HG02852 (cell line): ENCODE measurements around the gene TAF7L.

Experiments
- ATAC-seq: cut with Tn5 transposase; IDR thresholded peaks from one replicate; pipeline ENCODE4 v1.9.1; 2021; ENCODE audit warnings: mild to moderate bottlenecking, moderate library complexity; ENCODE audit not compliant: unreplicated experiment

The TAF7L gene

DNA sequence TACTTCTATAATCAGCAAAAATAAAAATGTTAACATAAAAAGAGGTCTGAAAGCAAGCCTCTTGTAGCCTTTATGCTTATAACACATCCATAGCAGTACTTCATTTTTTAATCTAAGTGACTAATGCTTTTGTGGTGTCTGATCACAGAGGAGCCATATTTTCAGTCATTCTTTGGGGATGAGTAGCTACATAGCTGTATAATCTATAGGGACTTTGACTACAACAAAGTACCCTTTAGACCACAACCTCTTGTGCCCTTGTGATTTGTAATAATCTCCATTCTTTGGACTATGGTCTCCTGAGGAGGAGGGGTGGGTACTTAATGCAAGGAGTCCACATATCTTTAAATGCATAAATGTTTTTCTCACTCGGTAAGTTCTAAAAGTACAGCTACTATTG, 62.0 kb downstream of the TAF7L start:
- ATAC-seq = no peak

GRCh38 chrX:101223226-101223625, 67.9 kb downstream of the TAF7L start:
- ATAC-seq = peak; percentile 82

GRCh38 chrX:101220662-101221260, 70.4 kb downstream of the TAF7L start:
- no peak for ATAC-seq

- ATAC-seq = no peak
Measured at GRCh38 chrX:101219864-101220346, 71.2 kb downstream of the TAF7L start.

GRCh38 chrX:101219116-101219863, 71.8 kb downstream of the TAF7L start, which contains the start of gene DRP2:
Gene DRP2 (plus strand): TSS chrX:101219786. CDS start chrX:101231648, 11,862 bp downstream.
- ATAC-seq = no peak
